Cardiac septum (tissue), 1 donor: ENCODE results near the gene KRTCAP2. TPM values are rescaled to one million over a fixed set of nuclear protein-coding genes. Genes with fewer than 3 reads are reported as not detected.
A peak's percentile ranks its signal among the peaks of the same experiment; 100 is the strongest.

Experiments
- DNase-seq: peaks from one replicate; pipeline ENCODE4 v3.0.0-alpha.2; 2020; ENCODE audit warnings: low spot score
- intact Hi-C: fragments of 100-400 bp; cut with DNase I; formaldehyde crosslinking; loops from one replicate; pipeline ENCODE4 v1.14.0; 2022
- total RNA-seq: library from RNA; stranded (reverse); fragmentation: NEBNext Ultra II Directional; extraction: Animal tissue kit (Norgen Biotek cat#: 25700); gene quantifications from one replicate; pipeline ENCODE4 v1.2.1, GENCODE V29; 2021
- donor health status: DM: no; HTN: no; CAD: no.

Gene KRTCAP2
- total RNA-seq, 1 donor from 2014 or later = 112 TPM

DNA sequence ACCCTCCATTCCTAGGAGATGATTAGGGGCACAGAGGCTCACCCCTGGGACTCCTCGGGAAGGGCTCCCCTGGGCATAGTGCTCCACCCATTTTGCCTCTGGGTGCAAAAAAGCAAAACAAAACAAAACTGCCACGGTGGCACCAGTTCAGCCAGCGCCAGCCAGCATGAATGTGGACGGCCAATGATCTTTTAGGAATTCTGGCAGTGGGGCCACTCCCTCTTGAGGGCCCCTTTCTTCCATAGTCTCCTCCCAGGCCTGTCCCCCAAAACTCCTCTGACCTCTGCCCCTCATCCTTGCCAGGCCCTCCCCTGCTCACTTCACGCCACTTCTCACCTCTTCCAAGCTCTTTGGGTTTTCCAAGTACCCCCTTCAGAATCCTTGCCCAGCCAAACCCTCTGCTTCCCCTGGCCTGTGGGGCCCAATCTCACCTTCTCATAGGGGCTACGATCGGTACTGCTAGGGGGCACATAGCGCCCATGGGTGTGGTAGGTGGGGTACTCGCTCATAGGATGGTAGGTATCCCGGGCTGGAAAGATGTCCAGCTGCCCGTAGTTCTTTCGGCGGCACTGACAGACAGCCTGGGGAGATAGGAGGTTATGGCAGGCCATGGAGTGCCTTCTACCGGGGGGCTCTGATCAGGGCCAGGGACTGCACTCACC, 13.8 kb upstream of the KRTCAP2 start:
- intact Hi-C loops = no loop called here
- DNase-seq = peak; percentile 50

DNA sequence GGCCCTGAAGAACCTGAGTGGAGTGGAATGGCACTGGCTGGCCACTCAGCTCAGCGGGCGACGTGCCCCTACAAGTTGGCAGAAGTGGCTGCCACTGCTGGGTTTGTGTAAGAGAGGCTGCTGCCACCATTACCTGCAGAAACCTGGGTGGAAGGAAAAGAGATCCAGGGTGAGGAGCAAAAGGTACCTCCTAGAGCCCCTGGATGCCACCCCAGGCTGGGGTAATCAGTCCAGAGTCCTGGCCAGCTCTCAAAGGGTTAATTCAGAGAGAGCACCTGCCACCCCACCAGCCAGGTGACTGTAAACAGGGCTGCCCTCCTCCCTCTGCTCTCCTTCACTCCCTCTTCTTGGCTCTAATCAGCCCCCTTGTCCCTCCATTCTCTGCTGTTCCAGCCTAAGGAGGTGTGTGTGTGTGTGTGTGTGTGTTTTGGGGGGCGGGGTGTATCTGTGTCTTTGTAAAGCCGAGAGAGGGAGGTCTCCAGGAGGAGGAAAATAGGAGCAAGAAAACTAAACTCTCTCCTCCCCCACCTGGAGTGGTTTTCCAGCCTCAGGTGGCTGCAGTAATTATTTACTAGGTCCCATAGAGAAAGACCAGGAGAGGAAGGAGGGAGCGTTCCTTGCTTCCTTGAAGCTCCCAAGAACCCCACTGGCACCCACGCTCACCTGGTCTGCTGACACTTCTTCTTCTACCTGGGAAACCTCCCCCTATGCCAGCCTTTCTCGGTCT, 13.1 kb upstream of the KRTCAP2 start:
- DNase-seq = peak; percentile 70
- intact Hi-C loops = no loop called here

DNA sequence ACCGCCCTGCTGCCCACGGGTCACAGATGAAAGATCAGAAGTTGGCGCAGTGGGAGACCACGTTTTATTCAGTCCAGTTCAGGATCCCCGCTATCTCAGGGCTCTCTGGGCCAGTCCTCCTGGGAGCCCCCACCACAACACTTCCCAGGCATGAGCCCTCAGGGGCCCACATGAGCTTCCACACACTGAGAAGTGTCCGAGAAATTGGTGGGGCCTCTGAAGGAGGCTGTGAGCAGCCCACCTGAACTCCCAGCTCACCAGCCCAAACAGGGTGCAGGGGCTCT, 12.6 kb upstream of the KRTCAP2 start:
- intact Hi-C loops = no loop called here
- no peak for DNase-seq

DNA sequence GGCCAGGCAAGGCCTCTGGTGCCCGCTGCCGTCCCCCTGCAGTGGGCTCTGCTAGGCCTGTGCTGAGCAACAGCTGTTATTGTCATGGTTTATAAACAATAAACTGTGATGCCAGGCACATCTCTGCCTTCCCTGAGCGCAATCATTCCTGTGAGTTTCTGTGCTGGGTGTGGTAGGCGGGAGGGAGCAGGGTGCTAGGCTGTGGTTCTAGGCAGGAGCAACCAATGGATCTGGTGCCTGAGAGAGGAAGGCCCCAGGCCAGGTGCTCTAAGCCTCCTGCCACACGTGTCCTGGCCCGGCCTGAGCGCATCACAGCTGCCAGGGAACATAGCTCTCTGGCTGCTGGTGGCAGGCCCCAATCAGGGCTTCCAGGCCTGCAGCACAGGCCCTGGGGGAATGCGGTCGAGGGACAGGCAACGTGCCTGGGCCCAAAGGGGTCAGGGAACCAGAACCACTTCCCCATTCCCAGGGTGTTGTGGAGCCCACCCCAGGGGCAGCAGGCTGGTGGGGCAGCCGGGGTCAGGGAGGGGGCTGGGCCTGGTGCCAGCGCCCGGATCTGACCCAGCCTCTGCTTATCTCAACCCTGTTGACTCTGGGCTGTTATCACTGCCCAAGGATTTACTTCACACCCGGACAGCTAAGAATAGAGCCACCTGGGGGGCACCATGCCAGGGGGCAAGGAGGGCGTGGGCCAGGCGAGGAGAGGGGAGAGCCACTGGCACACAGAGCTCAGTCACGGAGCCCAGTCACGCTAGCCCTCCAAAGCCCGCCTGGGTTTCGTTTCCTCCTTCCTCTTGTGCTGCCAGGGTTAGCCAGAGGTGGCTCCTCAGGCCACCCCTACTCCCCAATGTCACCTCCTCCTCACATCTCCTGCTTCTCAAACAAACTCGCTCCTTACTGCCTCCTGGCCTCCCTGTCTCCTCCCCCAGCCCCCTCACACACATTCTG, 12.0 kb upstream of the KRTCAP2 start:
- DNase-seq = peak; percentile 75
- intact Hi-C loops = no loop called here

DNA sequence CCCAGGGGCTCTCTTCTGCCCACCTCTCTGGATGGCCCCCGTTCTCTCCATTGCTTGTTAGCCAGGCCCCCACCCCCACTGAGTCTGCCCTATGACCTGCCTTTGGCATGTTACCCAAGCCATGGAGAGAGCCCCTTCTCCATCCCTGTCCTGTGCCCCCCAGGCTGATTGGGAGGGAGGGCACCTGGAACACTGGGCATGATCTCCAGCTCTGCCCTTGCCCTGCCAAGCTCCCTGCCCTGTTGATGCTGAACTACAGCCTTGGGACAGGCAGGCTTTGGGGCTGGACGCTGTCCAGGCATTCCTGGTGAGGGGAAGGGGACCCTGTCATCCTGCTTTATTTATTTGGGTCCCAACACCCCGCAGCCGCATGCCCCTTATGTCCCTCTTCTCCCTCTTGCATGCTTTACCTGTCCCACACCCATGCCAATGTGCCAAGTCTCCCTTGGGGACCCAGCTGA, 11.3 kb upstream of the KRTCAP2 start:
- DNase-seq = no peak
- intact Hi-C loops = no loop called here

DNA sequence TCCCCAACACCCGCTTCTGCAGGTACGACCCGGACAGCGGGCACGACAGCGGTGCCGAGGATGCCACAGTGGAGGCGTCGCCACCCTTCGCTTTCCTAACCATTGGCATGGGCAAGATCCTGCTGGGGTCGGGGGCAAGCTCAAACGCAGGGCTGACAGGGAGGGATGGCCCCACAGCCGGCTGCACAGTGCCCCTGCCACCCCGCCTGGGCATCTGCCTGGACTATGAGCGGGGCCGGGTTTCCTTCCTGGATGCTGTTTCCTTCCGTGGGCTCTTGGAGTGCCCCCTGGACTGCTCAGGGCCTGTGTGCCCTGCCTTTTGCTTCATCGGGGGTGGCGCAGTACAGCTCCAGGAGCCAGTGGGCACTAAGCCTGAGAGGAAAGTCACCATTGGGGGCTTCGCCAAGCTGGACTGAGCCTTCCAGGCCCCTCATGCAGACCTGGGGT, 10.7 kb upstream of the KRTCAP2 start:
- no peak for DNase-seq
- intact Hi-C loops = no loop called here

DNA sequence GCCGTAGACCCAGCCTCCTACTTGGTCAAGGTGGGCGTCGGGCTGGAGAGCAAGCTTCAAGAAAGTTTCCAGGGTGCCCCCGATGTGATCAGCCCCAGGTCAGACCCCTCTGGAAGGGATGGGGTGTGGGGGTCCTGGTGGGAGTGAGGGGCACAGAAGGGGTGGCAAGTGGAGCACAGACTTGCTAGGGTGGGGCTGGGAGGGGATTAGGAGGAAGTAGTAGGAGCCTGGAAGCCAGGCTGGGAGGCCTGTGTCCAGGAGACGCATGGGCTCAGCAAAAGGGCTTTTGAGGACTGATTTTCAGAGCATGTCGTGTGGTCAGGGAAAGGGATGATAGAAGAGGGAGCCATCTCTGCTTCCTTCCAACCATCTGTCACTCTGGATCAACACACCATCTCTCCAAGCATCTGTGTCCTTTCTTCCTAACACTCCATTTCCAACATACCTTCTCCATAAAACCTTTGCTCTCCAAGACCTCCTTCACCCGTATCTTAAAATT, 9.0 kb upstream of the KRTCAP2 start:
- no peak for DNase-seq
- intact Hi-C loops = no loop called here

DNA sequence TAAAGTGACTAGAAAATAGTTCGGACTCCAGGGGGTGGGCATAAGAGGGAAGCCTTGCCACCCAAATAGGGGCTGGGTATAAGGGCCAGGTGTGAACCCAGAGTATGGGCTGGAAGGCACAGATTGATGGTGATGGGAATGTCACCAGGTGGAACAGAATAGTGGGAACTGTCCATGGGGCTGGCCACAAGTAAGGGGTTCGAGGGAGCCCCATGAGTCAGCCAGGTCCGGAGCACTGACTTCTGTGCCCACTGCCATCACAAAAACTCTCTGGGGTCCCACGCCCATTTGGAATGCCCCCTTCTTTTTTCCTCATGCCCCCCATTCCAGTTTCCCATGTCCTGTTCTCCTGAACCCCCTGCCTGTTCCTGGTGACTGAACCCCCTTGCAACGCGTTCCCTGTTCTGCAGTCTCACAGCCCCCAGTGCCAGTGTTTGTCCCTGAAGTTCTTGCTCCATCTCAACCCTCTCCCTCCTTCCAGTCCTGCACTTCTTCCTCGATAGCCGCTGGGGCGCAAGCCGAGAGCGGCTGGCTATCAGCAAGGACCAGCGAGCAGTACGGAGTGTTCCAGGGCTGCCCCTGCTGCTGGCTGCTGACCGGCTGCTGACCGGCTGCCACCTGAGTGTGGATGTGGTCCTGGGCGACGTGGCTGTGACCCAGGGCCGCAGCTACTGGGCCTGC, 8.4 kb upstream of the KRTCAP2 start:
- peak; percentile 14 for DNase-seq
- intact Hi-C loops = no loop called here

DNA sequence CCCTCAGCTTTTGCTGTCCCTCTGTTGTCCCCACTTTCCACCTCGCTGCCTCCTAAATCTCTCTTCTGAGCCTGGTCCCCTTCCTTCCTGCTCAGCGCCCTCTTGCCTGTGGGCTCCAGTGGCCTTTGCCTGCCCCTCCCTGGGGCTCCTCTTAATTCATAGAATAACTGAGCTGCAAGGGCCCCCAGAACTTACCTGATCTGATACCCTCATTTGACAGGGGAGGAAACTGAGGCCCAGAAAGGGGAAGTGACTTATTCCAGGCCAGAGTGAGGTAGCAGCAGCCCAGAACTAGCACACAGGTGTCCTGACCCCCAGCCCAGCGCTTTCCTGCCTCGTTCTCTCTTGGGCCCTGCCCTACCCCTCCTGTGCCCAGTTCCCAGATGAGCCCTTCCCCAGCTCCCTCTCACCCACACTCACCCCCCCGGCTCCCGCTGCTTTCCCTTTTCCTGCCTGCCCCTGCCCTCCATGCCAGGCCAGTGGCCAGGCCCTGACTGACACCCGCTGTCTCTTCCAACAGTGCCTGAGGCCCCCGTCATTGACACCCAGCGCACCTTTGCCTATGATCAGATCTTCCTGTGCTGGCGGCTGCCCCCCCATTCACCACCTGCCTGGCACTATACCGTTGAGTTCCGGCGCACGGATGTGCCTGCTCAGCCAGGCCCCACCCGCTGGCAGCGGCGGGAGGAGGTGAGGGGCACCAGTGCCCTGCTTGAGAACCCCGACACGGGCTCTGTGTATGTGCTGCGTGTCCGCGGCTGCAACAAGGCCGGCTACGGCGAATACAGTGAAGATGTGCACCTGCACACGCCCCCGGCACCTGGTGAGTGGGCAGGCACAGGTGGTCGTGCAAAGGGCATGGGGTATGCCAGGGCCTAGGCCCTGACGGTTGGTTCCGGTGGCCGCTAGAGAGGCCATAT, 6.3 kb upstream of the KRTCAP2 start:
- peak; percentile 74 for DNase-seq
- intact Hi-C loops = loop anchor here (5.0 kb wide), 1 partner anchor 48 kb away; no protein-coding TSS in a partner anchor

DNA sequence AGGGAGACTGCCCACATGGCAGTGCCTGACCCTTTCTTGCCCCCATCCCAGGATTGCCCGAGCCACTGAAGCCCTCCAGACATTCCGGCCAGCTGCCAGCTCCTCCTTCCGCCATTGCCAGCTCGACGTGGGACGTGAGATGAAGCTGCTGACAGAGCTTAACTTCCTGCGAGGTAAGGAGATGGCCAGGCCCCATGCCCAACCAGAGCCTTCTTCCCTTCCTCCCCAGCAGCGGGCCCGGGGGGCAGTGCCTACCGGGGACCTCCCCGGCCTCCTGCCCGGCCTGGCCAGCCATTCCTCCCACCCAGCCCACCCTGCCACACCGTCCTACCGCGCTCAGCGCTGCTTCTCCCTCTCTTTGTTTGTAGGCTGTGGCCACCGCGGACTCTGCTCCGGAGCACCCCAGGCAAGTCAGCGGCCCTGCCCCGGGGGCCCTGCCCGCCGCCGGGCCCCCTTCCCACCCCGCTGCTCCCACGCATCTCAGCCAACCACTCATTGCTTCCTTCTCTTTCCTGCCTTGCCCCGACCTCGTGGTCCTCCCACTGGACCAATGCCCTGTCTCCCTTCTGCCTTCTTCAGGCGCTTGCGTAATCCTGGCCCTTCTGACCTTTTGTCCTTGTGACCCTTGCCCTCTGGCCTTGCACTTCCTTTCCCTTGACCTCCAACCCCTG, 5.5 kb upstream of the KRTCAP2 start:
- peak; percentile 61 for DNase-seq
- intact Hi-C loops = loop anchor here (5.0 kb wide), 1 partner anchor 49 kb away; no protein-coding TSS in a partner anchor

DNA sequence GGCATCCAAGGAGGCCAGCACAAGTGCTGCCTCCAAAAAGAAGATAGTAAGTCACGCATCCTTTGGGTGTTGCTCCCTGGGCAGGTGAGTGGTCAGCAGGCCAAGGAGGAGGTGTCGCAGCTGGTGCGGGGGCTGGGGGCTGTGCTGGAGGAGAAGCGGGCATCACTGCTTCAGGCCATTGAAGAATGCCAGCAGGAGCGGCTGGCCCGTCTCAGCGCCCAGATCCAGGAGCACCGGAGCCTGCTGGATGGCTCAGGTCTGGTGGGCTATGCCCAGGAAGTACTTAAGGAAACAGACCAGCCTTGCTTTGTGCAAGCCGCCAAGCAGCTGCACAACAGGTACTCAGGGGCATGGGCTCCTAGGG, 4.8 kb upstream of the KRTCAP2 start:
- intact Hi-C loops = loop anchor here (5.0 kb wide), 1 partner anchor 49 kb away; no protein-coding TSS in a partner anchor
- peak; percentile 57 for DNase-seq

DNA sequence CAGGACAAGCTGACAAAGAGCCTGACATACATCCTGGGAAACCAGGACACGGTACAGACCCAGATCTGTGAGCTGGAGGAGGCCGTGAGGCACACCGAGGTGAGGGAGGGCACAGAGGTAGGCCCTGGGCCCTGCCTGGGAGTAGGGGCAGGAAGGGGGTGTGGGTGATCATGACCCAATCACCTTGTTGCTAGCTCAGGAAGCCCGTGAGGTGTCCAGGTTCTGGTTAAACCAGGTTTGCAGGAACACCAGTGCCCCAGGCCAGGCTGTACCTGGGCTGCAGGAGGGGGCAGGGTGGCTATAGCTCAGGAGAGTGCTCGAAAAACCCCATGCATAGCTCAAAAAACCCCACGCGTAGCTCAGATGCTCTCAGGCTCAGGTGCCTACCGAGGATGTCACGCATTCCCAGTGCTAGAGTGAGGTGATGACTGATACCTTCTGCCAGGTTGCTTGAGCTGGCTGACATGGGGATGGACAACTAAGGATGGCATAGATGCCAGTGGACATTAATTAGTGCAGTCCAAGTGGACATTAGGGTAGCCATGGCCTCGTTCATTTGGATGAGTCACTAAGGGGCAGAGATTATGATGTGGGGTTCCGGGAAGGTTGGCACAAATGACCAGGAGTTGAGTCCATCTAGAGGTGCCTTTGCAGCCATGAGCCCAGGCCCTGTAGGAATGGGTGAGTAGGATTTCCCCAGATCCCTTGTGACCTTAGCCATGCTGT, 4.3 kb upstream of the KRTCAP2 start:
- DNase-seq = no peak
- intact Hi-C loops = loop anchor here (5.0 kb wide), 1 partner anchor 50 kb away; no protein-coding TSS in a partner anchor

DNA sequence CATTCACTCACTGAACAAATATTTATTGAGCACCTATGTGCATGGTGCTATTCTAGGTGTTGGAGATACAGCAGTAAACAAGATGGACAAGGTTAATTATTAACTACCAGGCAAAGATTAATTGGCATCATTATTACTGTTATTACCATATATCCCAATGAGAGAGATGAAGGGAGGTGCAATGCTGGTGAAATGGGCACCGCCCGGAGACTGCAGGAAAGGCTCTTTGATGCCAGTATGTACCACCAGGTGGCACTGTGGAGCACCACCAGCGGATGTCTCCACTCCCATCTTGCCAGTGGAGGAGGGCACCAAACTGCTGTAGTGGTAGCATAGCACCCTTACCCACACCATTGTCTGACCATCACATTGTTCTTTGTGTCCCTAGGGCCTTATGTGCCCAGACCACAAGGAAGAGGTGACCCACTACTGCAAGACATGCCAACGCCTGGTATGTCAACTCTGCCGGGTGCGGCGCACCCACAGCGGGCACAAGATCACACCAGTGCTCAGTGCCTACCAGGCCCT, 3.5 kb upstream of the KRTCAP2 start:
- DNase-seq = peak; percentile 89
- intact Hi-C loops = loop anchor here (1.0 to 5.0 kb wide), 2 partner anchors 17 to 51 kb away; no protein-coding TSS in a partner anchor

DNA sequence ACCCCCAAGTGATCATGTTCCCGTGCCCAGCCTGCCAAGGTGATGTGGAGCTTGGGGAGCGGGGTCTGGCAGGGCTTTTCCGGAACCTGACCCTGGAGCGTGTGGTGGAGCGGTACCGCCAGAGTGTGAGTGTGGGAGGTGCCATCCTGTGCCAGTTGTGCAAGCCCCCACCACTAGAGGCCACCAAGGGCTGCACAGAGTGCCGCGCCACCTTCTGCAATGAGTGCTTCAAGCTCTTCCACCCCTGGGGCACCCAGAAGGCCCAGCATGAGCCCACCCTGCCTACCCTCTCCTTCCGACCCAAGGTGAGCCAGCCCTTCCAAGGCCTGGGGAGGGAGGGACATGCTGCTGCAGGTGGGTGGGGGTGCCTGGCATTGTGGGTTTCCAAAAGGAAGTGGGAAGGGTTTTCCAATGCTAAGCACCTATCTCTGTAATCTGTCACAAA, 2.8 kb upstream of the KRTCAP2 start:
- intact Hi-C loops = loop anchor here (1.0 to 5.0 kb wide), 2 partner anchors 17 to 51 kb away; no protein-coding TSS in a partner anchor
- peak; percentile 55 for DNase-seq

DNA sequence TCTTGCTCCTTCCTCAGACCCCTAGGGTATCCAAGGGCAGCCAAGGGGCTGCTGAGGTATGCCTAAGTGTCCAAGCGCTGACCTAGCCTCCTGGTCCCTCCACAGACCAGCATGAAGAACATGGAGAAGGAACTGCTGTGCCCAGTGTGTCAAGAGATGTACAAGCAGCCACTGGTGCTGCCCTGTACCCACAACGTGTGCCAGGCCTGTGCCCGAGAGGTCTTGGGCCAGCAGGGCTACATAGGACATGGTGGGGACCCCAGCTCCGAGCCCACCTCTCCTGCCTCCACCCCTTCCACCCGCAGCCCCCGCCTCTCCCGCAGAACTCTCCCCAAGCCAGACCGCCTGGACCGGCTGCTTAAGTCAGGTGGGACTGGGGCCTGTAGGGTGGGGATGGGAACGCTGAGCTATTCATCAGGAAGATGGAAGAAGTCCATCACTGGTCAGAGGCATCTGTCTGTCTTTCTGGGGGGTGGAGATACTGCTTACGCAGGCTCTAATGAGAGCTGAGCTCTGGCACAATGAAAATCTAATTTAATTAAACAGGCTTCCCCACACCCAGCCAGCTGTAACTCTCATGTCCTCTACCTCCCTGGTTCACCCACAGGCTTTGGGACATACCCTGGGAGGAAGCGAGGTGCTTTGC, 2.3 kb upstream of the KRTCAP2 start:
- DNase-seq = peak; percentile 68
- intact Hi-C loops = loop anchor here (5.0 kb wide), 1 partner anchor 52 kb away; no protein-coding TSS in a partner anchor
